ENCODE results near the gene ABHD17C.

GRCh38 chr15:80766275-80766674 lies 71.2 kb downstream of the ABHD17C start:
- TF ChIP-seq, protein P1, sequence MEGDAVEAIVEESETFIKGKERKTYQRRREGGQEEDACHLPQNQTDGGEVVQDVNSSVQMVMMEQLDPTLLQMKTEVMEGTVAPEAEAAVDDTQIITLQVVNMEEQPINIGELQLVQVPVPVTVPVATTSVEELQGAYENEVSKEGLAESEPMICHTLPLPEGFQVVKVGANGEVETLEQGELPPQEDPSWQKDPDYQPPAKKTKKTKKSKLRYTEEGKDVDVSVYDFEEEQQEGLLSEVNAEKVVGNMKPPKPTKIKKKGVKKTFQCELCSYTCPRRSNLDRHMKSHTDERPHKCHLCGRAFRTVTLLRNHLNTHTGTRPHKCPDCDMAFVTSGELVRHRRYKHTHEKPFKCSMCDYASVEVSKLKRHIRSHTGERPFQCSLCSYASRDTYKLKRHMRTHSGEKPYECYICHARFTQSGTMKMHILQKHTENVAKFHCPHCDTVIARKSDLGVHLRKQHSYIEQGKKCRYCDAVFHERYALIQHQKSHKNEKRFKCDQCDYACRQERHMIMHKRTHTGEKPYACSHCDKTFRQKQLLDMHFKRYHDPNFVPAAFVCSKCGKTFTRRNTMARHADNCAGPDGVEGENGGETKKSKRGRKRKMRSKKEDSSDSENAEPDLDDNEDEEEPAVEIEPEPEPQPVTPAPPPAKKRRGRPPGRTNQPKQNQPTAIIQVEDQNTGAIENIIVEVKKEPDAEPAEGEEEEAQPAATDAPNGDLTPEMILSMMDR (IDR thresholded peaks at IDR 0.05; ENCODE audit: insufficient read depth, low read length): no peak
- TF ChIP-seq, protein P2, sequence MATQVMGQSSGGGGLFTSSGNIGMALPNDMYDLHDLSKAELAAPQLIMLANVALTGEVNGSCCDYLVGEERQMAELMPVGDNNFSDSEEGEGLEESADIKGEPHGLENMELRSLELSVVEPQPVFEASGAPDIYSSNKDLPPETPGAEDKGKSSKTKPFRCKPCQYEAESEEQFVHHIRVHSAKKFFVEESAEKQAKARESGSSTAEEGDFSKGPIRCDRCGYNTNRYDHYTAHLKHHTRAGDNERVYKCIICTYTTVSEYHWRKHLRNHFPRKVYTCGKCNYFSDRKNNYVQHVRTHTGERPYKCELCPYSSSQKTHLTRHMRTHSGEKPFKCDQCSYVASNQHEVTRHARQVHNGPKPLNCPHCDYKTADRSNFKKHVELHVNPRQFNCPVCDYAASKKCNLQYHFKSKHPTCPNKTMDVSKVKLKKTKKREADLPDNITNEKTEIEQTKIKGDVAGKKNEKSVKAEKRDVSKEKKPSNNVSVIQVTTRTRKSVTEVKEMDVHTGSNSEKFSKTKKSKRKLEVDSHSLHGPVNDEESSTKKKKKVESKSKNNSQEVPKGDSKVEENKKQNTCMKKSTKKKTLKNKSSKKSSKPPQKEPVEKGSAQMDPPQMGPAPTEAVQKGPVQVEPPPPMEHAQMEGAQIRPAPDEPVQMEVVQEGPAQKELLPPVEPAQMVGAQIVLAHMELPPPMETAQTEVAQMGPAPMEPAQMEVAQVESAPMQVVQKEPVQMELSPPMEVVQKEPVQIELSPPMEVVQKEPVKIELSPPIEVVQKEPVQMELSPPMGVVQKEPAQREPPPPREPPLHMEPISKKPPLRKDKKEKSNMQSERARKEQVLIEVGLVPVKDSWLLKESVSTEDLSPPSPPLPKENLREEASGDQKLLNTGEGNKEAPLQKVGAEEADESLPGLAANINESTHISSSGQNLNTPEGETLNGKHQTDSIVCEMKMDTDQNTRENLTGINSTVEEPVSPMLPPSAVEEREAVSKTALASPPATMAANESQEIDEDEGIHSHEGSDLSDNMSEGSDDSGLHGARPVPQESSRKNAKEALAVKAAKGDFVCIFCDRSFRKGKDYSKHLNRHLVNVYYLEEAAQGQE (IDR thresholded peaks at IDR 0.05; ENCODE audit: insufficient replicate concordance, low read depth): no peak
- TF ChIP-seq SPI1 (IDR thresholded peaks at IDR 0.05; ENCODE audit: borderline replicate concordance, low read depth) (no peak), POLR2AphosphoS5 (IDR thresholded peaks at IDR 0.05; ENCODE audit: low read depth) (no peak)
